NCI-H69 (cell line): ENCODE results near the gene RAI1.

Experiments used
- DNase-seq: peaks from one replicate; lab custom pipeline; 2025; lab: John Stamatoyannopoulos, UW

RAI1 gene

GRCh38 chr17:17766077-17766743 is 85.0 kb downstream of the RAI1 start:
- no peak for DNase-seq

GRCh38 chr17:17766744-17767120 is 85.5 kb downstream of the RAI1 start:
- no peak for DNase-seq

GRCh38 chr17:17767154-17767869 is 86.1 kb downstream of the RAI1 start:
- no peak for DNase-seq

GRCh38 chr17:17767887-17768418 is 86.7 kb downstream of the RAI1 start:
- no peak for DNase-seq

GRCh38 chr17:17768424-17769088 is 87.3 kb downstream of the RAI1 start:
- DNase-seq, result no peak

GRCh38 chr17:17769869-17770631 is 88.8 kb downstream of the RAI1 start:
- DNase-seq, result no peak

GRCh38 chr17:17770632-17771044 is 89.4 kb downstream of the RAI1 start:
- no peak for DNase-seq

- no peak for DNase-seq
These were observed 90.4 kb downstream of the RAI1 start for GRCh38 chr17:17771498-17772201.

GRCh38 chr17:17772231-17772630 is 91.0 kb downstream of the RAI1 start:
- DNase-seq, result no peak

- no peak for DNase-seq
These were observed 93.0 kb downstream of the RAI1 start for GRCh38 chr17:17774009-17774881.

- no peak for DNase-seq
These were observed 95.6 kb downstream of the RAI1 start for GRCh38 chr17:17776889-17777288.

- peak; percentile 5 for DNase-seq
These were observed 97.2 kb downstream of the RAI1 start for GRCh38 chr17:17778308-17779014.

- no peak for DNase-seq
These were observed 97.9 kb downstream of the RAI1 start for GRCh38 chr17:17779015-17779611.

- DNase-seq, result peak; percentile 82
These were observed 99.8 kb downstream of the RAI1 start for GRCh38 chr17:17780922-17781590.

GRCh38 chr17:17781591-17782496 is 100.6 kb downstream of the RAI1 start:
- DNase-seq, result peak; percentile 90

GRCh38 chr17:17782523-17783115 is 101.4 kb downstream of the RAI1 start:
- peak; percentile 87 for DNase-seq

GRCh38 chr17:17783116-17783824 is 102.0 kb downstream of the RAI1 start:
- DNase-seq, result peak; percentile 95
